Breast epithelium (tissue), 4 donors: ENCODE measurements around the gene SH3BP5. TPM values are rescaled to one million over a fixed set of nuclear protein-coding genes. Genes with fewer than 3 reads are reported as not detected.

Source experiments
- DNase-seq, 2 donors: peaks; one replicate each; pipeline ENCODE4 v3.0.0-alpha.2; 2019; ENCODE audit warnings: low spot score in 2 of 2
- H3K27ac ChIP-seq, 2 donors: fragments of 200-600 bp; sonication (generic) in 1 of 2; one replicate each; pipeline ENCODE4 v1.5.1; 2016 to 2019; ENCODE audit warnings: mild to moderate bottlenecking in 1 of 2
- H3K27me3 ChIP-seq, 2 donors: fragments of 200-600 bp; sonication (generic) in 1 of 2; one replicate each; pipeline versions ENCODE4 v1.5.1 to v1.6.0; 2017 to 2019; ENCODE audit warnings: control low read depth in 1 of 2, mild to moderate bottlenecking in 1 of 2
- H3K36me3 ChIP-seq: fragments of 200-600 bp; one replicate; pipeline ENCODE4 v1.5.1; 2019
- H3K4me1 ChIP-seq, 2 donors: fragments of 200-600 bp; sonication (generic); one replicate each; pipeline ENCODE4 v1.5.1; 2016 to 2019; ENCODE audit warnings: control low read depth in 1 of 2
- H3K4me3 ChIP-seq, 3 donors: fragments of 200-600 bp; sonication (generic); 1 replicate in 2 of 3; 2 replicates in 1 of 3; pipeline ENCODE4 v1.5.1; 2016 to 2019; ENCODE audit warnings: mild to moderate bottlenecking in 3 of 3, moderate library complexity in 2 of 3
- H3K9me3 ChIP-seq, 2 donors: fragments of 200-600 bp; sonication (generic) in 1 of 2; one replicate each; pipeline ENCODE4 v1.5.1; 2016 to 2019; ENCODE audit warnings: control low read depth in 1 of 2
- CTCF ChIP-seq, 3 donors: fragments of 450-650 bp; IDR thresholded peaks; one replicate each; pipeline ENCODE4 v1.5.1; 2016 to 2017; ENCODE audit warnings: antibody characterized with exemption in 3 of 3, mild to moderate bottlenecking in 3 of 3, moderate library complexity in 3 of 3
- POLR2A ChIP-seq: fragments of 450-650 bp; IDR thresholded peaks from one replicate; pipeline ENCODE4 v1.6.1; 2016; ENCODE audit warnings: antibody characterized with exemption, mild to moderate bottlenecking, moderate library complexity
- POLR2AphosphoS5 ChIP-seq, 3 donors: sonication (generic); formaldehyde crosslinking; IDR thresholded peaks; one replicate each; pipeline ENCODE4 v1.6.1; 2017; ENCODE audit warnings: antibody characterized with exemption in 3 of 3
- intact Hi-C: fragments of 100-400 bp; cut with DNase I; formaldehyde crosslinking; loops from one replicate; pipeline ENCODE4 v1.15.1; 2023; ENCODE audit warnings: low total_unique reads
- total RNA-seq, 3 donors: library from RNA; depleted of rRNA; stranded (reverse); fragments of >200 nt; gene quantifications; one replicate each; pipeline ENCODE4 v1.1.0, GENCODE V29; 2016

Gene SH3BP5
- total RNA-seq: 10 to 100 TPM; 56.9 to 96.2 (median 83.2) TPM

- intact Hi-C loops: no loop called here
- Histone ChIP-seq H3K4me3 (peak within 1 kb of the TSS; percentile 72 to 99 (median 93)), H3K9me3 (no peaks in the 10 kb centered on the region), H3K4me1 (peaks cover 10 to 14% of the 10 kb centered on the region in 2 donors), H3K27ac (peak within 1 kb of the TSS; percentile 92 to 96), H3K36me3 (no peaks in the 10 kb centered on the region), H3K27me3 (no peaks in the 10 kb centered on the region)
- peak; percentile 71 to 72 for DNase-seq
- no peak for TF ChIP-seq POLR2A
- TF ChIP-seq CTCF (IDR thresholded peaks at IDR 0.05): peak in 2 of 3 donors; percentile 53 to 78
- peak in 2 of 3 donors; percentile 11 to 49 for TF ChIP-seq POLR2AphosphoS5 (IDR thresholded peaks at IDR 0.05)
Measured at GRCh38 chr3:15332405-15333098, at the start of gene SH3BP5. TSS of gene SH3BP5 (minus strand) at chr3:15332586. CDS start at chr3:15332408, 178 bp downstream.

GRCh38 chr3:15380980-15381890 is 48.8 kb upstream of the SH3BP5 start:
- H3K9me3 ChIP-seq: peaks cover 3 to 5% of the 10 kb centered on the region in 2 donors
- no peak overlapping the region for H3K4me3 ChIP-seq
- no peak for DNase-seq
- no peaks in the 10 kb centered on the region for H3K4me1 ChIP-seq
- H3K36me3 ChIP-seq: no peaks in the 10 kb centered on the region
- H3K27me3 ChIP-seq: no peaks in the 10 kb centered on the region
- intact Hi-C loops: loop anchor here (5.0 to 10.0 kb wide), 2 partner anchors 116 to 621 kb away; no protein-coding TSS in a partner anchor
- no peak overlapping the region for H3K27ac ChIP-seq
- no peak for TF ChIP-seq CTCF (IDR thresholded peaks at IDR 0.05)
- no peak for TF ChIP-seq POLR2AphosphoS5 (IDR thresholded peaks at IDR 0.05)
- no peak for TF ChIP-seq POLR2A

- H3K36me3 ChIP-seq: no peaks in the 10 kb centered on the region
- H3K27ac ChIP-seq: peak overlapping the region; percentile 70 to 72
- TF ChIP-seq POLR2AphosphoS5 (IDR thresholded peaks at IDR 0.05): peak; percentile 87 to 97 (median 91)
- no peak for TF ChIP-seq POLR2A
- TF ChIP-seq CTCF (IDR thresholded peaks at IDR 0.05): peak; percentile 85 to 93 (median 91)
- H3K27me3 ChIP-seq: no peaks in the 10 kb centered on the region
- H3K4me1 ChIP-seq: no peaks in the 10 kb centered on the region
- H3K4me3 ChIP-seq: peak overlapping the region in 1 of 3 donors; percentile 40
- DNase-seq: peak; percentile 90 to 94
- no peaks in the 10 kb centered on the region for H3K9me3 ChIP-seq
- intact Hi-C loops: no loop called here
Measured at GRCh38 chr3:15377961-15378791, 45.8 kb upstream of the SH3BP5 start.

- H3K27me3 ChIP-seq: no peaks in the 10 kb centered on the region
- no peaks in the 10 kb centered on the region for H3K9me3 ChIP-seq
- no peak overlapping the region for H3K4me3 ChIP-seq
- H3K4me1 ChIP-seq: no peaks in the 10 kb centered on the region
- intact Hi-C loops: no loop called here
- TF ChIP-seq POLR2AphosphoS5 (IDR thresholded peaks at IDR 0.05): no peak
- no peak for TF ChIP-seq POLR2A
- TF ChIP-seq CTCF (IDR thresholded peaks at IDR 0.05): no peak
- H3K27ac ChIP-seq: no peak overlapping the region
- no peak for DNase-seq
- no peaks in the 10 kb centered on the region for H3K36me3 ChIP-seq
Measured at GRCh38 chr3:15375461-15376000, 43.1 kb upstream of the SH3BP5 start.
